ENCODE data around the gene SOD2.

GRCh38 chr6:159701413-159701999 is 8.5 kb upstream of the SOD2 start:
- no peak for TF ChIP-seq CTCF (IDR thresholded peaks at IDR 0.05)
- TF ChIP-seq EZH2 (IDR thresholded peaks at IDR 0.05; ENCODE audit: borderline replicate concordance, insufficient read depth, low read depth, low read length, poor library complexity, severe bottlenecking), result no peak

Data from B cell (primary cell).